ENCODE measurements around the gene ACO2.
"Not testable (repeated sequence)": the region's sequence is repeated elsewhere in the genome, so short reads cannot be mapped to it uniquely, and the experiment has no call there.

The ACO2 gene

DNA sequence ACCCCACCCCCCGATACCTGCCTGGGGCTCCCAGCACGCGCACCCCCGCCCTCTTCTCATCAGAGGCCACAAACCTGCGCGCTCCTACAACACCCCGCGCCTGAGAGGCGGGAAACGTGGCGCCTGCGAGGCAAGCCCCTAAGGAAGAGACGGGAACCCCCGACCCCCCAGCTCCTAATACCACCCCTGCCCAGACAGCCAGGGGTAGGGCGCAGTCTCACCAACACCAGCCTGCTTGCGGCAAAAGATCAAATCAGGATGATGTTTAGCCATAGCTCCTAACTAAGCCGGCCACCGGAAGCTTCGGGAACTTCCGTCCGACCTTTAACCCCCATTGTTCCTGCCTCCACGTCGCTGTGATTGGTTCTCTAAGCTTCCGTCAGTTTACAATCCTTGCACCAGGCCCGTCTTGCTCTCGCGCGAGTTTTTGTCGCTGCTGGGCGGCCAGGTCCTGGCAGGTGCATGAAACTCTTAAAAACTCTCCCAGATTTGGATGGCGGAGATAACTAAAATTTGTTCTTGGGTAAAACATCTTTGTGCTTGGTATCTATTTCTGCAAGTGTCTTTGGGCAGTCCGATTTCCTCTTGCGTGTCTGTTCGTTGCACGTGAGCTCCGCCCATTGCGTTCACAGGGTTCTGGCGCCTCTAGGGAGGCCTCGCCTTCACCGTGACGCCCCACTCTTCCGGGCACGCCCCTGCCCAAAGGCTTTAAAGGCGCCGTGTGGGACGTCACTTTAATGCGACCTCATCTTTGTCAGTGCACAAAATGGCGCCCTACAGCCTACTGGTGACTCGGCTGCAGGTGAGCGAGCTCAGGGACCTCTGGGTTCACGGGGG, at the start of gene ACO2, which contains the start of gene PHF5A:
Gene ACO2, plus strand, starts transcription at position 737 of the 837 bp plus-strand sequence. Its CDS starts 30 bp downstream, at position 767.
Gene PHF5A, minus strand, starts transcription at position 312 of the 837 bp plus-strand sequence. Its CDS starts 39 bp downstream, at position 273.
- DNase-seq: peak; percentile 98

DNA sequence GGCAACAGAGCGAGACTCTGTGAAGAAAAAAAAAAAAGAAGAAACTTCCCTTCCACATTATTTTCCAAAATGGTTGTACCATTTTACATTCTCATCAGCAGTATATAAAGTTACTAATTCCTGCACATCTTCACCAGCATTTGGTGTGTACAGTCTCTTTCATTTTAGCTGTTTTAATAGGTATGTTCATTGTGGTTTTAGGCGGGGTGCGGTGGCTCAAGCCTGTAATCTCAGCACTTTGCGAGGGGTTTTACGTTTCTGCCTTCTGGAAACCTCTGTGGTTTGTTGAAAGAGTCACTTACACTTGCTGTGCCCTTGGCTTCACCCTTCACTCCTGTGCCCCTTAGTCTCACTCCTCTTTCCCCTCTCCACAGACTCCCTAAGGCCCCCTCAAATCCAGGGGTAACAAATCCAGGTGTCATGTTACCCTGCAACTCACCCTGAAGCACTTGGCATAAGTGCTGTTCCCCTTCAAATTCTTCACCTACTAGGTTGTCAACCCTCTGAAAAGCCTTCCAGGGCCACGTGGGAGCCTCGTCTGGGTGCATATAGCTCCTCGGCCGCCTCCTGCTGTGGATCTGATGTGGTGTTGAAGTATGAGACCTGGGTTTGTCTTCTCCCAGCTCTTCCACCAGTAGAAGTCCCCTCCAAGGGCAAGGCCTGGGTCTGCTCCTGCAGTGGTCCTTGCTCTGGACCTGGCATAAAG, 43.1 kb upstream of the ACO2 start:
- DNase-seq: no peak

DNA sequence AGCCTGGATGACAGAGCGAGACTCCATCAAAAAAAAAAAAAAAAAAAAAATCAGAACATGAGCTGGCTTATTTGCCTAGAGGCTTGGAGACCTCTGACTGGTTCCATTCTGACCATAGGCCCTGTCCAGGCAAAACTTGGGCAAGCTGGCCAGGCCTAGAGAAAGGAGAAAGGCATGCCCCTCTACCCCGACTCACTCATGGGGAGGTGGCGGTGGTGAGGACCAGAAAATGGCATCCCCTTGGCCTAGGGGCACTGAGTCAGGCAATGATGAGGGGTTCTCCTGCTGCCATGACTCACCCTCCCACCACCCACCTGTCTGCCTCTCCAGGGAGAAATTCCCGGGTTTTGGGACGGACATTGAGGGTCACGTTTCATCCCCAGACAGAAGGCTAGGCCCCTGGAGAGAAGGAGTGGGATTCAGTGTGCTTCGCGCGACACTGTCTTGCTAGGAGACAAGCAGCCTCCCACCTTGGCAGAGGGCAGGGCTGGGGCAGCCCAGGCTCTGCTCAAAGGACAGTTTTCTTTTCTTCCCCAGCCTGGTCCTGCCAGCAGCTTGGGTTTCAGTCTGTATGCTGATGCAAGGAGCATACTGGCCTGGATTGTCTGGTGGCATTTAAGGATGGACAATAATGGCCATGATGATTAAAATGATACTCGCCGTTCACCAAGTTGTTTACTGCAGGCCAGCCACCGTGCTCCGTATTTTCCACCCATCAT, 39.5 kb upstream of the ACO2 start:
- no peak for DNase-seq

DNA sequence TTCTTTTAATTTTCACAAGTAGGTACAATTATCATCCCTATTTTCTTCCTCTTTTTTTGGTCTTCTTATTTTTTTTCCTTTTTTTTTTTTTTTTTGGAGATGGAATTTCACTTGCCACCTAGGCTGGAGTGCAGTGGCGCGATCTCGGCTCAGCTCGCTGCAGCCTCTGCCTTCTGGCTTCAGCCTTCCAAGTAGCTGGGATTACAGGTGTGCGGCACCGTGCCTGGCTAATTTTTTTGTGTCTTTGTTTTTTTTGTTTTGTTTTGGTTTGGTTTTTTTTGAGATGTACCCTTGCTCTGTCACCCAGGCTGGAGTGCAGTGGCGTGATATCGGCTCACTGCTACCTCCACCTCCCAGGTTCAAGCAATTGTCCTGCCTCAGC, 39.0 kb upstream of the ACO2 start:
- DNase-seq: no peak

DNA sequence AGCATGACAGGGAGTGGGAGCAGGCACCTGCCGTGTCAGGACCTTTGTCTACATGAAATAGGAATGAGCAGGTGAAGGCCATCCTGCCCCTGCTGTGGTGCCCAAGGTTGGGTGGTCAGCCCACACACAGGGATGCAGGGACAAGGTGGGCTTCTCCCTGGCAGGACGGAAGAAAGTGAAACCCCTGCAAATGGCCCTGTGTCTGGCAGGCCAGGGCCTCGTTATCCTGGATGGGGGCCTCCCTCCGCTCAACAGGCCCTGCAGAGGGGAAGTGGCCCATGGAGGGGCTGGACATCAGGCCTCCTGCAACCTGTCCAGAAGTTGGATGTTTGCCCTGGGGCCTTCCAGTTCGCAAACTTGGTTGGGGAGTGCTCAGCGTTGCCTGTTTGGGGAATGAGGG, 37.3 kb upstream of the ACO2 start:
- DNase-seq: no peak

DNA sequence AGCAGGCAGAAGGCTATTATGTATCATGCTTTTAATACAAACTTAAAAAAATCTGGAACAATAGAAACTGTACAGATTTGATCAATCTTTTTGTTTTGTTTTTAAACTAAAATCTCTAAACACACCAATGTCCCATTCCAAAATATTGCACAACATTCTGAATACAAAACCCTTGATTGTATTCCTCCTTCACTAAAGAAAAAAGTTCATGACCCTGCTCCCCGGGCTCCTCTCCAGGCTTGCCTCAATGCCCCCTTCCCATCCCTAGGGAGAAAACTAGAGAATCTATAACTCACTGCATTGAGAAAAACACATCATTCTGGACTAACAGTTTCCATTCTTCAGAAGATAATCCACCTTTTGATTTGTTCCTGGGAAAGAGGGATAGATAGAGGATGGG, 35.4 kb upstream of the ACO2 start:
- DNase-seq: not testable (repeated sequence)

DNA sequence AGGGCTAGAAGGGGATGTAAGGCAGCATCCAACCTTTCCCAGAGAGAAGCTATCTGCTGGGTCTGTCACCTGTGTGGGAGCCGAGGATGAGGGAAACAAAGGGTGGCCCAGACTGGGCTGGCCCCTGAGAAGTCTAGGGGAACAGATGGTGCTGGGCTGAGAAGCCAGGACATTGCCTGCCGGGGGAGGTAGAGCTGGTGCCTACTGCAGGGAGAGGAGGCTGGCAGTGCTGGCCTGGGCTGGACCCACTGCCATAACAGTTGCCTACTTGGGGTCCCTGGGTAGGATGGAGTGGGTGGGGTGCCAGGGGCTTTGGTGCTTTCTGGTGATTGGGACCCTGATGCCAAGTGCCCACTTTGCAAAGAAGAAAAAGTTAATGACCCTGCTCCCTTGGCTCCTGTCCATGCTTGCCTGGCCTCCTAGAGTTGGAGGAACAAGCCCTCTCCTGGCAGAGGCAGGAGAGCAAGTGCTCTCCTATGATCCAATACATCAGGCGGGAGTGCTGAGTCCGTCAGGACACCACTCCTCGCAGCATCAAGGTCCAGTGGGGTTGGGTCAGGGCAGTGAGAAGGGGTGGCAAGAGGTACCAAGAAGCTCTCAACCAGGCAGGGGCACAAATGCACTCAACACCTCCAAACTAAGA, 34.4 kb upstream of the ACO2 start:
- not testable (repeated sequence) for DNase-seq

DNA sequence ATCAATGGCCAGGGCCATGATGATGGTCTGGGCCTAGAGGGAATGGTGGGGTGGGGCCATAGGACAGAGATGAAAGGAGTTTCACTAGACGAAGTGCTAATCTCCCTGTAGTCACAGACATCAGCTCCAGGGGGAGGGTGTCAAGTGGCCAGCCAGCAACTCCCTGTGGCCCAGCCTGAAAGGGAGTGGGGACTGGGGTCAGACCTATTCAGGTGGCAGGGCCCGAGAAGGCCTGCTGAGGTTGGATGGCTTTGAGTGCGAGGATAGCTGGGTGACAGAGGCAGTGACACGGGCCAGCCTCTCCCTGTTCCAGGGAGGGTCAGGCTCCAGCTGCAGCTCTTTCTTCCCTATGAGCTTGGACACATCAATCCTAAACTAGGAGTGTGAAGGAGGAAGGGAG, 33.4 kb upstream of the ACO2 start:
- DNase-seq: no peak

DNA sequence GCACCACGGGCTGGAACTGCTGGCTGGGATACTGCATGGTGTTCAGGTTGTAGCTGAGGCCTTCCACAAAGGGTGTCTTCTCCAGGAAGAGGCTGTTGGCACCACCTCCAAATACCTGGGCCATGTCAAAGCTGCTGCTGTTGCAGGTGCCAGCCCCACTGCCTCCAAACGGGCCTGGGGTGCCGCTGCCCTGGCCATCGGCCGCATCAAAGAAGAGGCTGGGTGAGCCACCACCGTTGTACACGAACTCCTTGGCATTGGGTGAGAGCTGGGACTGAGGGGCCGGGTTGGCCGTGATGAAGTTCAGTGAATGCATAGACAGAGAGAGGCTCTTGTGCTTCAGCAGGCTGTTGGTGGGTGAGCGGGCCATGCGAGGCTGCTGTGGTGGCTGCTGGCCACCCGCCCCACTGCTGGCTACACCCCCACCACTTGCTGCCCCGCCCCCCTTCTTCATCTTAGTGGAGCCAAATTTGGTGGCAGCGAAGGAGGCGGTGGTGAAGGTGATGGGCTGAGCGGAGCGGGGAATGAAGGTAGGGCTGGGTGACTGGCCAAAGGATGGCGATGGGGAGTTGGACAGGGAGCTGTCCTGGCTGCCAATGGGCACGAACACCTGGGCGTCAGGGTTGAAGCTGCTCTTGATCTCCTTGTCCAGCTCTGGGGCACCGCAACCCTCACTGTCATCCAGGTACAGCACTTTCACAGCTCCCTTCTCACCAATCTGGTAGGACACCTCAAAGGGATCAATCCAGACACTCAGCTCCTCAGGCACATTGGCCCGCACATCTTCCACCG, 32.4 kb upstream of the ACO2 start:
- DNase-seq: no peak

DNA sequence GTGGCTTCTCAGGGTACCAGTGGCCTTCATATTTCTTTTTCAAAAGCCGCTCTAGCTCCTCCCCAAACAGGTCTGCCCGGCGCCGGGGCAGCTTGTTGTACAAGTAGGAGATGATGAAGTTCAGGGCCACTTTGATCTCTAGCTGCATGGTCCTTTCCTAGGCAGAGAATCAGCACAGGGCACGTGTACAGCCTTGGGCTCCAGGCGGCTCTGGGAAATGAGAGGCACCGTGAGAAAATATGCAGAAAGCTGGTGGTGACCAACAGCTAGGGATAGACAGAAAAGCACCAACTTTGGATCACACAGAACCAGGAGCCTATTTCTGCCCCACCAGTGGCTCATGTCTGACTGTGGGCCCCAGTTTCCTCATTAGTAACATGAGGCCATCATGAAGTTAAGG, 31.7 kb upstream of the ACO2 start:
- DNase-seq: no peak

DNA sequence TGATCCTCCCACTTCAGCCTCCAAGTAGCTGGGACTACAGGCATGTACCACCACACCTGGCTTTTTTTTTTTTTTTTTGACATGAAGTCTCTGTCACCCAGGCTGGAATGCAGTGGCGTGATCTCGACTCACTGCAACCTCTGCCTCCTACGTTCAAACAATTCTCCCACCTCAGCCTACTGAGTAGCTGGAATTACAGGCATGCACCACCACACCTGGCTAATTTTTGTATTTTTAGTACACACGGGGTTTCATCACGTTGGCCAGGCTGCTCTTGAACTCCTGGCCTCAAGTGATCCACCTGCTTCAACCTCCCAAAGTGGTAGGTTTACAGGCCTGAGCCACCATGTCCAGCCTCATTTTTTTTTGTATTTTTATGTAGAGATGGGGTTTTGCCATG, 28.4 kb upstream of the ACO2 start:
- not testable (repeated sequence) for DNase-seq

DNA sequence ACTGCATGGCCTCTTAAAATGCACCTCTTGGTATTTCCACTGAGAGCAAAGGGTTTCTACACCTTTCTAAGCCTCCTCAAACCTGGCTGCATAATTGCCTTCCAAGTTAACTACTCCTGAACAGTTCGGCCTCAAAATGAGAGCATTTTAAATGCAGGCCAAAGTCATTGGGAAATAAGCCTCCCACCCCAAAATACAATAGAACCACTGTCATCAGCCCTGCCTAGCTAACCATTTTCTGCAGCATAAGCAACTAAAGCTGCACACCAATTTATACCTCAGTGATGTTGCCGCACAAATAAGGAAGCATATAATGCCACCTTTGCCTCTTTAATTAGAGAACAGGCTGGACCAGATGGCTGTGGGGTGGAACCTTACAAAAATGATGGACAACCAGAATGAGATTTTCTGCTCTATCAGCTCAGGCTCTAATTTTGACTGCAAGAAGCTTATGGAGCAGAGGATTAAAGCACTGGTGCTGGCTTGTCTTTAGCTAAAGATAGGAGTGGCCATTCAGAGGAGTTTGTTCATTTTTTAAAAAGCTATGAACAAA, 26.6 kb upstream of the ACO2 start:
- no peak for DNase-seq

DNA sequence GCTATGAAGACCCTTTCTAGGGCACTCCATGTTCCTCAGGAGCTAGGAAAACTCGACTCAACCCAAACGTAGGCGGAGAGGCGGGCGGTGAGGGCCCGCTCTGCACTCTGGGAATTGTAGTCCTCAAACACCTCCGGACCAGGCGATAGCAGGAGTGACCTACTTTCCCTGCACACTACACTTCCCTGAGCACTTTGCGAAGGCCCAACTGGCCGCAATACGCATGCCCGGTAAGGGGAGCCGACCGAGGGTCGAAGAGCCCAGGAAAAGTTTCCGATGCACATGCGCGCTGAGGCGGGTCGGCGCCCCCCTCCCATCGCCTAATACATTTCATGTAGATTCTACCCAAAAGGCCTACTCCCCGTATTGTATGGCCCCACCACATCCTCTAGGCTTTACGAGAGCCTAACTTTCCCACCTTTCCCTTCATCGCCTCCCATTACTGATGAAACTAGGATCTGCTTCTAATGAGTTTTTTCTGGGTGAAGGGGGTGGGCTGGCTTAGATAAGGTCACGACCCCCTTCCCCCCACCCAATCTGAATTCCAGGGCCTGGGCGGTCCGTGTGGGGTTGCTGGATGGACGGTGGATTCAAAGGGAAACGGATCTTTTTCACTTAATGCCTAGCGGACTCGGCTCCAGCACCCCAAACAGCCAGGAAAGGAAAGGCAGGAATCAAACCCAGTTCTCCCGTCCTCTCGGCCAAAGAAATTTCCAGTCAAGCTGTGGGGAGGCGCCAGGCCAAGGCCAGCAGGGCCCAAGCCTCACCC, 24.4 kb upstream of the ACO2 start:
- DNase-seq: peak; percentile 75

DNA sequence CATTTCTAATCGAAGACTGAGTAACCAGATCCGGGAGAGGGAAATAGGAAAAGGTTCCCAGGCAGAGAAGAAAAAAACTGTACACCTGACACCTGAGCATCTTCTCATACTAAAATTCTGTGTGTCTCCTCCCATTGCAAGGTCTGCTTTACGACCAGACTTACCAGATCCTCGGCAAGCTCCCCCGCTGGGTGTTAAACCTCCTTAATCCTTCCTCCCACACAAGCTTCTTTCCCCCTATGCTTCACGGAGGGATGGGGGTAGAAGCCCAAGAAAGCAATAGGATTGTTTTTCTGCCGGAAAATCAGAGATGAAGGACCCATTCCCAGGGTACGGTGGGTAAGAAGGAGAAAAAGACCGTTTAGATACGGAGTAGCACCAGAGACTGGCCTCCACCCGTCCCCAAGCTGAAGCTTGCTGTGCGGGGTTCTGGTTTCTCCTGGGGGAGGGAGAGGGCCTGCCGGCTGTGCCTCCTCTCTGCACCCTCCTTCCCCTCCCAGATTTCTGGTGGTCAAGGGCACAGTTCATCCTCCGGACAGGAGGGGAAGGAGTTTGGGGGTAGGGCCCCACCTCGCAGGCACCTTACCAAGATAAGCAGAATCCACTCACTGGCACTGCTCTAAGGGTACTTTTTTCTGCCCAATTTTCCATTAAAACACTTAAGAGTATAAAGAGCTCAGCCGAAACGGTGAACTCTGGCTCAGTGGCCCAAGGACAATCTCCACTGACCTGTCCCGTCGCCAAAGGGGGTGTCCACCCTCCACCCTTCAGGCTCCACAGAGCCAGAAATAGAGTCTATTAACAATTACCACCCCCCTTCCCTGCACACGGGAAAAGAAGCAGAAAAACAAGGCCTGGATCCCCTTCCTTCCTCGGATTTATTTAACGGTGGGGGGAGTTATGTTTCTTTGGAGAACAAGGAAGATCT, 23.5 kb upstream of the ACO2 start:
- DNase-seq: peak; percentile 13

DNA sequence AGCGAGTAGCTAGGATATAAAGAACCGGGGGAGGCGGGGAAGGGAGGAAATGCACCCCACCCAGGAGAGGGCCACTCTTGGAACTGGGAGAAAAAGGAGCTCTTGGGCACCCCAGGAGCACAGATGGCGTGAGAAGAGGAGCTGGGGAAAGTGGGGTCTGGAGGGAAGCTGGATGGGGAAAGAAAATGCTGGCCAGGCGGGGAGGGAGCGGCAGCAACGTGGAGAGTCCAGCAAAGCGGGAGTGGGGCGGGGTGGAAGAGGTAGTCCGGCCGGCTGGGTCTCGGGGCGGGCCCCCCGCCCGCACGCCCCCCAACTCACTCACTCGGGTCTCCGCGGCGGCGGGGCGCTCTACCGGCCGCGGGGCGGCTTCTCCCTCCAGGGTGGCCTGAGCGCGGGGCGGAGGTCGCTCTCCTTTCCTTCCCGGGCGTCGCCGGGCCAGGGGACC, 22.8 kb upstream of the ACO2 start:
- peak; percentile 10 for DNase-seq

DNA sequence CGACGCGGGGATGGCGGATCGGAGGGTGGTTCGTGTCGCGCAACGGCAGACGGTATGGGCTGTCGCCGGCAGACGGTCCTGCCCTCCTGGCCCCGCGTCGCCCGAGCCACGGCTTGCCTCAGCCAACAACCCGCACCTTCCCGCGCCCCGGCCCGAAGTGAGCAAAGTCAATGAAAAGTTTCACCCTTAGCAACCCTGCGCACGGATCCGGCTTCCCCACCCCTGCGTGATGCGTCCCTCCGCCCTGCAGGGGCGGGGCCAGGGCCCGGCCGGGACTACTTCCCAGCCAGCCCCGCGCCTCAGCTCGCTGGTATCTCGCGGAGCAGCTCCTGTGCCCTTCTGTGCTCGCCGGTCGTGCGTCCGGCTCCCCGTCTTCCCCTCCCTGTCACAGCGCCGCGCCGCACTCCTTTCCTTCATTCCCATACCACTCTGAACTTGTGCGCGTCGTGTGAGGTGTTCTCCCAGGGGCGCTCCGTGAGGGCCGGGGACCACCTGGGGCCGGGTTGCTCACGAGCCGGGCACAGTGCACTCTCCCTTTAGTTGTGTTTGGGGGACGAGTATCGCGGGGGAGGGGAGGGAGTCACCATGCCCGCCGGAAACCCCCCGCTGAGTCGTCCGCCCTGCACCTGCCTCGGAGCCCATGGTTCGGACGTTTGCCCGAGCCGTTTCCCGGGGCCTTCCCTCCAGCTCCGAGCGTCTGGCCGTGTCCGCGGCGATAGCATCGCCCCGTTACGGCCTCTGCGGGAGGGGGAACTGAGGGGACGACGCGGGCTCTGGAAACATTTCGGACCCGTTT, 22.1 kb upstream of the ACO2 start, which contains the start of gene TOB2:
Gene TOB2, minus strand, starts transcription at position 163 of the 796 bp plus-strand sequence. CDS start 9,456 bp downstream, outside the sequence.
- peak; percentile 91 for DNase-seq

DNA sequence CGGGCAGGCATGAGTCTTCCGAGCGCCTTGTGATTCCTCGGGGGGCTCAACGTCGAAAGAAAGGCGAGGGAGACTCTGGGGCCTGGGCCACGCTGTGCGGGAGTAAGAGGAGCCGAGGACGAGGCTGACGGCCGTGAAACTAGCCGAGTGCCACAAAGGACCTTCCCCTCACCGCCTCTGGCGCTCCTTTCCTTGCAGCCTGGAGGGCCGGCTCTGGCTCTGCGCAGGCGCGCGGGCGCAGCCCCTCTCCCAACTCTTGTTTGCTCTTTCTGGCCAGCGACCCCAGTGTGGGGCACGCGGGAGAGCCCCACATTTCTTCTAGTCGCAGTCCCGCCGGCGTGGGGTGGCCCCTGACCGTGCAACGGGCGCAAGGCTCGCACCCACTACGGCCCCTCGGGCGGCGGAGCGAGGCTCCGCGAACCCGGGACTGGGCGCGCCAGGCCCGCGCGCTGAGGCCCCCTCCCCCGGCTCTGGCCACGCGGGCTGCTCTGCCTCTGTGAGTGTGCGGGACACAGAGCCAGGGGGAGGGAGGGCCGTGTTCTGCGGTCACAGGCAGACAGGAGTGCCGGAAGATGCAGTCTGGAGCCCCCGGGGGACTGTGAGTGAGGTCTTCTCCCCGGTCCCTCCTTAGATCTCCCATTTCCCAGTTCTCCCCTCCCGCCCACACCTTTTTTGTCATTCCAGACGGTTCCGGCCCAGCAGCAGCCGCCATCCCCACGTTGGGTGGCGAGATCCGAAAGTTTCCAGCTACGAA, 21.3 kb upstream of the ACO2 start:
- peak; percentile 45 for DNase-seq
